HepG2 (cell line): ENCODE measurements around the gene SSR2. TPM values are rescaled to one million over a fixed set of nuclear protein-coding genes. Genes with fewer than 3 reads are reported as not detected.

Source experiments
- CREM ChIP-seq, 2 experiments: sonication (generic) in 1 of 2; formaldehyde crosslinking in 1 of 2; IDR thresholded peaks; 2 replicates each; pipeline versions ENCODE4 v1.4.0 to v1.6.1; 2016 to 2020; ENCODE audit warnings: antibody characterized with exemption in 1 of 2, mild to moderate bottlenecking in 1 of 2, missing genetic modification reagents in 1 of 2
- HDAC6 ChIP-seq: fragments of 200-600 bp; sonication (generic); IDR thresholded peaks from 2 replicates; pipeline ENCODE4 v1.7.0; 2017; ENCODE audit warnings: mild to moderate bottlenecking, antibody characterized with exemption, low read length, low read depth
- JUNB ChIP-seq: sonication (generic); formaldehyde crosslinking; IDR thresholded peaks from 2 replicates; pipeline ENCODE4 v1.8.0; 2022; ENCODE audit warnings: missing genetic modification reagents, mild to moderate bottlenecking, borderline replicate concordance
- MBNL3 ChIP-seq: fragments of 250-450 bp; sonication (Bioruptor Pico); conservative IDR thresholded peaks from 2 replicates; pipeline ENCODE4 v1.8.0; 2022; ENCODE audit warnings: mild to moderate bottlenecking, inconsistent platforms
- MXD4 ChIP-seq: IDR thresholded peaks from 2 replicates; pipeline ENCODE4 v1.6.1; 2016; ENCODE audit warnings: mild to moderate bottlenecking, missing biosample characterization, missing genetic modification reagents
- POLR2AphosphoS2 ChIP-seq: IDR thresholded peaks from 2 replicates; pipeline ENCODE4 v1.6.1; 2011; ENCODE audit warnings: low read depth, low read length, improper control_type of control experiment
- RBM39 ChIP-seq: fragments of 200-400 bp; formaldehyde crosslinking; IDR thresholded peaks from one replicate; pipeline ENCODE4 v1.6.1; 2018; ENCODE audit warnings: antibody characterized with exemption, mild to moderate bottlenecking, low read depth, low read length; ENCODE audit not compliant: poor library complexity, severe bottlenecking
- SNRNP70 ChIP-seq: fragments of 200-400 bp; formaldehyde crosslinking; IDR thresholded peaks from 2 replicates; pipeline ENCODE4 v1.6.1; 2017; ENCODE audit warnings: mild to moderate bottlenecking, low read depth, low read length, moderate library complexity
- TCF7 ChIP-seq: sonication (generic); IDR thresholded peaks from 2 replicates; pipeline ENCODE4 v1.6.1; 2016; ENCODE audit warnings: antibody characterized with exemption, low read depth
- TGIF2 ChIP-seq: IDR thresholded peaks from 2 replicates; pipeline ENCODE4 v1.6.1; 2016; ENCODE audit warnings: control low read depth, missing compliant biosample characterization
- ZFY ChIP-seq: sonication (generic); formaldehyde crosslinking; IDR thresholded peaks from 2 replicates; pipeline ENCODE4 v1.4.0; 2020; ENCODE audit warnings: missing genetic modification reagents
- ZKSCAN5 ChIP-seq: sonication (generic); formaldehyde crosslinking; IDR thresholded peaks from 2 replicates; pipeline ENCODE4 v1.5.1; 2020; ENCODE audit warnings: mild to moderate bottlenecking, missing genetic modification reagents
- ZNF232 ChIP-seq: sonication (generic); formaldehyde crosslinking; IDR thresholded peaks from 2 replicates; pipeline ENCODE4 v1.4.0; 2020; ENCODE audit warnings: missing genetic modification reagents, borderline replicate concordance
- ZNF235 ChIP-seq: sonication (generic); formaldehyde crosslinking; IDR thresholded peaks from 2 replicates; pipeline ENCODE4 v1.8.1; 2023; ENCODE audit warnings: mild to moderate bottlenecking, missing genetic modification reagents, borderline replicate concordance
- ZNF484 ChIP-seq: sonication (generic); formaldehyde crosslinking; IDR thresholded peaks from 2 replicates; pipeline ENCODE4 v1.5.1; 2020; ENCODE audit warnings: mild to moderate bottlenecking, low read depth, missing genetic modification reagents, borderline replicate concordance
- ZNF546 ChIP-seq: sonication (generic); formaldehyde crosslinking; conservative IDR thresholded peaks from 2 replicates; pipeline ENCODE4 v1.8.1; 2023; ENCODE audit warnings: mild to moderate bottlenecking, missing genetic modification reagents
- ZNF678 ChIP-seq: sonication (generic); formaldehyde crosslinking; IDR thresholded peaks from 2 replicates; pipeline ENCODE4 v1.4.0; 2020; ENCODE audit warnings: mild to moderate bottlenecking, missing genetic modification reagents
- polyA plus RNA-seq, 8 experiments: library from polyadenylated mRNA; depleted of rRNA in 3 of 8; stranded (reverse) in 7 of 8; unstranded in 1 of 8; fragments of >200 nt; fragmentation: Illumina TruSeq in 4 of 8; extraction: Trizol in 4 of 8; gene quantifications; 2 replicates each; pipeline versions ENCODE4 v1.2.1 to v1.2.3, GENCODE V29; 2011 to 2016; ENCODE audit warnings: low read depth in 4 of 8, missing spikeins in 1 of 8, mixed read lengths in 1 of 8; ENCODE audit not compliant: insufficient read depth in 1 of 8
- total RNA-seq, 5 experiments: library from RNA; depleted of rRNA; stranded (reverse); fragments of >200 nt; fragmentation: Illumina TruSeq; extraction: Trizol; gene quantifications; 2 replicates each; pipeline ENCODE4 v1.2.3, GENCODE V29; 2016; ENCODE audit warnings: low read depth in 1 of 5
- TF ChIP-seq, protein P1 (sequence below): sonication (generic); formaldehyde crosslinking; IDR thresholded peaks from 2 replicates; pipeline ENCODE4 v1.8.1; 2022; ENCODE audit warnings: mild to moderate bottlenecking, missing genetic modification reagents
- TF ChIP-seq, protein P2 (sequence below): IDR thresholded peaks from 2 replicates; pipeline ENCODE4 v1.6.1; 2012; ENCODE audit warnings: inconsistent platforms
- TF ChIP-seq, protein P3 (sequence below): sonication (generic); formaldehyde crosslinking; IDR thresholded peaks from 2 replicates; pipeline ENCODE4 v1.4.0; 2020; ENCODE audit warnings: missing genetic modification reagents
- TF ChIP-seq, protein P4 (sequence below): sonication (generic); formaldehyde crosslinking; IDR thresholded peaks from 2 replicates; pipeline ENCODE4 v1.5.1; 2020; ENCODE audit warnings: mild to moderate bottlenecking, missing genetic modification reagents, borderline replicate concordance

Gene SSR2
- total and polyA plus RNA-seq, 2 of the 13 experiments (the other 11 are each of a cell fraction or from before 2014, with no cell fraction given) = 284 to 461 TPM

DNA sequence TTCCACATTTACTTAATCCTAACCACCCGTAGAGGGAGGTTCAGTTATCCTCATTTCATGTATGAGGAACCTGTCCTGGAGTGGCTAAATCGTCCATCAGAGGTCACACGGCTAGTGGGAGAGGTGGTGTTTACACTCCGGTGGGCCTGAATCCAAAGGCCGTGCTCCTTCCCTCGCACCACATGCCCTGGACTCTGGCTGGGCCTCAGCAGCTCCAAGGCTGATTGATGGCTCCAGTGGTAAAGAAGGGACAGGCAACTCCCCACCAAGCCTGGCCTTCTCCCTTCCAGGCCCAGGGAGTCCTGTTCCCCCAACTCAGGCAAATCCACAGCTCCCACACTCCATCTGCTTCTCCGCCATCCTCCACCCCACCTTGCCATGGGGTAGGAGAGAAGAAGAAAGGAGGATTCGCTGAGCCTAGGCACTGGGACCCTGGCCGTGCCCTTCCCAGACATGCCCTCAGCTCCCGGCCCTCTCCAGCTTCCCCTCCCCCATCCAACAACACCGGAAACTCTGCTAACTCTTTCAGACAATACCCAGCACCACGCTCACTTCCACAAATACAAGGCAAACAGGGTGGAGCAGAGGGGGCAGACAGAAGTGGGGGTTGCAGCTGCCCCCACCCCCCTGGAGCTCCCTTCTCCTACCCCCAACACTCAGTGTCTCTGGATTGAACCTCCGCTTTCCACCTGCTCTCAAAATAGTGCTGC lies 53.3 kb downstream of the SSR2 start (continued):
- TF ChIP-seq CREM (IDR thresholded peaks at IDR 0.05) (peak; percentile 27; the same call in 1 of the 2 replicates), CREM (CRISPR knock-in tag; IDR thresholded peaks at IDR 0.05) (no peak), TGIF2 (CRISPR knock-in tag) (peak; percentile 40; the same call in 1 of the 2 replicates), HDAC6 (no peak), ZFY (CRISPR knock-in tag) (peak; percentile 91), ZNF484 (CRISPR knock-in tag) (no peak), TCF7 (no peak), ZNF546 (CRISPR knock-in tag) (no peak), MBNL3 (no peak), JUNB (no peak), ZNF678 (CRISPR knock-in tag) (no peak), MXD4 (CRISPR knock-in tag) (peak; percentile 72), POLR2AphosphoS2 (no peak), RBM39 (peak; percentile 48), SNRNP70 (no peak), ZKSCAN5 (no peak), ZNF235 (CRISPR knock-in tag) (no peak), ZNF232 (CRISPR knock-in tag) (peak; percentile 63; the same call in 1 of the 2 replicates)
- TF ChIP-seq, protein P1, sequence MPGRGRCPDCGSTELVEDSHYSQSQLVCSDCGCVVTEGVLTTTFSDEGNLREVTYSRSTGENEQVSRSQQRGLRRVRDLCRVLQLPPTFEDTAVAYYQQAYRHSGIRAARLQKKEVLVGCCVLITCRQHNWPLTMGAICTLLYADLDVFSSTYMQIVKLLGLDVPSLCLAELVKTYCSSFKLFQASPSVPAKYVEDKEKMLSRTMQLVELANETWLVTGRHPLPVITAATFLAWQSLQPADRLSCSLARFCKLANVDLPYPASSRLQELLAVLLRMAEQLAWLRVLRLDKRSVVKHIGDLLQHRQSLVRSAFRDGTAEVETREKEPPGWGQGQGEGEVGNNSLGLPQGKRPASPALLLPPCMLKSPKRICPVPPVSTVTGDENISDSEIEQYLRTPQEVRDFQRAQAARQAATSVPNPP = no peak
- TF ChIP-seq, protein P2, sequence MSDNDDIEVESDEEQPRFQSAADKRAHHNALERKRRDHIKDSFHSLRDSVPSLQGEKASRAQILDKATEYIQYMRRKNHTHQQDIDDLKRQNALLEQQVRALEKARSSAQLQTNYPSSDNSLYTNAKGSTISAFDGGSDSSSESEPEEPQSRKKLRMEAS = peak; percentile 98
- TF ChIP-seq, protein P3, sequence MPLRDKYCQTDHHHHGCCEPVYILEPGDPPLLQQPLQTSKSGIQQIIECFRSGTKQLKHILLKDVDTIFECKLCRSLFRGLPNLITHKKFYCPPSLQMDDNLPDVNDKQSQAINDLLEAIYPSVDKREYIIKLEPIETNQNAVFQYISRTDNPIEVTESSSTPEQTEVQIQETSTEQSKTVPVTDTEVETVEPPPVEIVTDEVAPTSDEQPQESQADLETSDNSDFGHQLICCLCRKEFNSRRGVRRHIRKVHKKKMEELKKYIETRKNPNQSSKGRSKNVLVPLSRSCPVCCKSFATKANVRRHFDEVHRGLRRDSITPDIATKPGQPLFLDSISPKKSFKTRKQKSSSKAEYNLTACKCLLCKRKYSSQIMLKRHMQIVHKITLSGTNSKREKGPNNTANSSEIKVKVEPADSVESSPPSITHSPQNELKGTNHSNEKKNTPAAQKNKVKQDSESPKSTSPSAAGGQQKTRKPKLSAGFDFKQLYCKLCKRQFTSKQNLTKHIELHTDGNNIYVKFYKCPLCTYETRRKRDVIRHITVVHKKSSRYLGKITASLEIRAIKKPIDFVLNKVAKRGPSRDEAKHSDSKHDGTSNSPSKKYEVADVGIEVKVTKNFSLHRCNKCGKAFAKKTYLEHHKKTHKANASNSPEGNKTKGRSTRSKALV (CRISPR knock-in tag) = no peak
- TF ChIP-seq, protein P4, sequence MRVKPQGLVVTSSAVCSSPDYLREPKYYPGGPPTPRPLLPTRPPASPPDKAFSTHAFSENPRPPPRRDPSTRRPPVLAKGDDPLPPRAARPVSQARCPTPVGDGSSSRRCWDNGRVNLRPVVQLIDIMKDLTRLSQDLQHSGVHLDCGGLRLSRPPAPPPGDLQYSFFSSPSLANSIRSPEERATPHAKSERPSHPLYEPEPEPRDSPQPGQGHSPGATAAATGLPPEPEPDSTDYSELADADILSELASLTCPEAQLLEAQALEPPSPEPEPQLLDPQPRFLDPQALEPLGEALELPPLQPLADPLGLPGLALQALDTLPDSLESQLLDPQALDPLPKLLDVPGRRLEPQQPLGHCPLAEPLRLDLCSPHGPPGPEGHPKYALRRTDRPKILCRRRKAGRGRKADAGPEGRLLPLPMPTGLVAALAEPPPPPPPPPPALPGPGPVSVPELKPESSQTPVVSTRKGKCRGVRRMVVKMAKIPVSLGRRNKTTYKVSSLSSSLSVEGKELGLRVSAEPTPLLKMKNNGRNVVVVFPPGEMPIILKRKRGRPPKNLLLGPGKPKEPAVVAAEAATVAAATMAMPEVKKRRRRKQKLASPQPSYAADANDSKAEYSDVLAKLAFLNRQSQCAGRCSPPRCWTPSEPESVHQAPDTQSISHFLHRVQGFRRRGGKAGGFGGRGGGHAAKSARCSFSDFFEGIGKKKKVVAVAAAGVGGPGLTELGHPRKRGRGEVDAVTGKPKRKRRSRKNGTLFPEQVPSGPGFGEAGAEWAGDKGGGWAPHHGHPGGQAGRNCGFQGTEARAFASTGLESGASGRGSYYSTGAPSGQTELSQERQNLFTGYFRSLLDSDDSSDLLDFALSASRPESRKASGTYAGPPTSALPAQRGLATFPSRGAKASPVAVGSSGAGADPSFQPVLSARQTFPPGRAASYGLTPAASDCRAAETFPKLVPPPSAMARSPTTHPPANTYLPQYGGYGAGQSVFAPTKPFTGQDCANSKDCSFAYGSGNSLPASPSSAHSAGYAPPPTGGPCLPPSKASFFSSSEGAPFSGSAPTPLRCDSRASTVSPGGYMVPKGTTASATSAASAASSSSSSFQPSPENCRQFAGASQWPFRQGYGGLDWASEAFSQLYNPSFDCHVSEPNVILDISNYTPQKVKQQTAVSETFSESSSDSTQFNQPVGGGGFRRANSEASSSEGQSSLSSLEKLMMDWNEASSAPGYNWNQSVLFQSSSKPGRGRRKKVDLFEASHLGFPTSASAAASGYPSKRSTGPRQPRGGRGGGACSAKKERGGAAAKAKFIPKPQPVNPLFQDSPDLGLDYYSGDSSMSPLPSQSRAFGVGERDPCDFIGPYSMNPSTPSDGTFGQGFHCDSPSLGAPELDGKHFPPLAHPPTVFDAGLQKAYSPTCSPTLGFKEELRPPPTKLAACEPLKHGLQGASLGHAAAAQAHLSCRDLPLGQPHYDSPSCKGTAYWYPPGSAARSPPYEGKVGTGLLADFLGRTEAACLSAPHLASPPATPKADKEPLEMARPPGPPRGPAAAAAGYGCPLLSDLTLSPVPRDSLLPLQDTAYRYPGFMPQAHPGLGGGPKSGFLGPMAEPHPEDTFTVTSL (CRISPR knock-in tag) = peak; percentile 78
